ENCODE results near the gene HSPA2. TPM values are rescaled to one million over a fixed set of nuclear protein-coding genes. Genes with fewer than 3 reads are reported as not detected.
A peak's percentile ranks its signal among the peaks of the same experiment; 100 is the strongest.

The HSPA2 gene
- polyA plus RNA-seq, 1 donor (not counting 4 experiments of a cell fraction or from before 2014, with no cell fraction given): 12.0 TPM

GRCh38 chr14:64510825-64511671, 29.5 kb upstream of the HSPA2 start:
- DNase-seq (ENCODE audit: low read depth, low spot score) (no peak), FAIRE-seq (peak; percentile 84)
- Histone ChIP-seq H3K9me3 (ENCODE audit: control insufficient read depth, low read depth, low read length) (no peaks in the 10 kb centered on the region), H3K9me1 (ENCODE audit: control insufficient read depth, extremely low read depth, insufficient read depth, low read length) (peaks cover 3% of the 10 kb centered on the region), H3K4me1 (ENCODE audit: control insufficient read depth, extremely low read depth, insufficient read depth, low read length) (peaks cover 46% of the 10 kb centered on the region), H4K20me1 (ENCODE audit: control insufficient read depth, extremely low read depth, insufficient read depth, low read length) (peaks cover 17% of the 10 kb centered on the region), H3K9ac (ENCODE audit: control insufficient read depth, extremely low read depth, insufficient read depth, low read length) (no peak overlapping the region), H3K79me2 (ENCODE audit: control insufficient read depth, insufficient read depth, low read length) (peaks cover 92% of the 10 kb centered on the region), H2AFZ (ENCODE audit: control insufficient read depth, low read length) (no peak overlapping the region), H3K4me2 (ENCODE audit: control insufficient read depth, extremely low read depth, insufficient read depth, low read depth, low read length) (peak overlapping the region; percentile 43), H3K4me3 (ENCODE audit: control insufficient read depth in 2 of 3, extremely low read depth in 1 of 3, insufficient read depth in 2 of 3, low read depth in 1 of 3, low read length in 3 of 3) (no peak overlapping the region), H3K36me3 (ENCODE audit: control insufficient read depth in 2 of 2, extremely low read depth in 1 of 2, insufficient read depth in 2 of 2, low read length in 2 of 2) (peaks cover 0 to 3% of the 10 kb centered on the region in 2 experiments), H3K27ac (ENCODE audit: control insufficient read depth, insufficient read depth, low read length) (peak overlapping the region; percentile 59), H3K27me3 (ENCODE audit: control insufficient read depth, extremely low read depth, insufficient read depth, low read length) (no peaks in the 10 kb centered on the region)
- TF ChIP-seq CTCF (optimal IDR thresholded peaks at IDR 0.05 in 1 of 3, IDR thresholded peaks at IDR 0.05 in 1 of 3, conservative IDR thresholded peaks at IDR 0.05 in 1 of 3; ENCODE audit: extremely low read depth in 1 of 3, insufficient read depth in 2 of 3, low read length in 3 of 3) (peak; percentile 76 to 96 (median 77)), EZH2 (IDR thresholded peaks at IDR 0.05; ENCODE audit: low read length) (no peak)
- dilution Hi-C loops (cut with MboI; ENCODE audit: extremely low pct_ligation_motif_present, low sequenced_read_pairs): no loop called here

GRCh38 chr14:64513271-64513670, 27.3 kb upstream of the HSPA2 start:
- Histone ChIP-seq H3K4me1 (ENCODE audit: control insufficient read depth, extremely low read depth, insufficient read depth, low read length) (peaks cover 26% of the 10 kb centered on the region), H3K9me1 (ENCODE audit: control insufficient read depth, extremely low read depth, insufficient read depth, low read length) (no peaks in the 10 kb centered on the region), H3K36me3 (ENCODE audit: control insufficient read depth in 2 of 2, extremely low read depth in 1 of 2, insufficient read depth in 2 of 2, low read length in 2 of 2) (peaks cover 0 to 3% of the 10 kb centered on the region in 2 experiments), H2AFZ (ENCODE audit: control insufficient read depth, low read length) (no peak overlapping the region), H3K27ac (ENCODE audit: control insufficient read depth, insufficient read depth, low read length) (no peak overlapping the region), H3K9me3 (ENCODE audit: control insufficient read depth, low read depth, low read length) (no peaks in the 10 kb centered on the region), H3K4me2 (ENCODE audit: control insufficient read depth, extremely low read depth, insufficient read depth, low read depth, low read length) (no peak overlapping the region), H4K20me1 (ENCODE audit: control insufficient read depth, extremely low read depth, insufficient read depth, low read length) (peaks cover 12% of the 10 kb centered on the region), H3K4me3 (ENCODE audit: control insufficient read depth in 2 of 3, extremely low read depth in 1 of 3, insufficient read depth in 2 of 3, low read depth in 1 of 3, low read length in 3 of 3) (no peak overlapping the region), H3K9ac (ENCODE audit: control insufficient read depth, extremely low read depth, insufficient read depth, low read length) (no peak overlapping the region), H3K27me3 (ENCODE audit: control insufficient read depth, extremely low read depth, insufficient read depth, low read length) (no peaks in the 10 kb centered on the region), H3K79me2 (ENCODE audit: control insufficient read depth, insufficient read depth, low read length) (peaks cover 92% of the 10 kb centered on the region)
- dilution Hi-C loops (cut with MboI; ENCODE audit: extremely low pct_ligation_motif_present, low sequenced_read_pairs): no loop called here
- no peak for DNase-seq (ENCODE audit: low read depth, low spot score)
- FAIRE-seq: no peak
- TF ChIP-seq EZH2 (IDR thresholded peaks at IDR 0.05; ENCODE audit: low read length) (no peak), CTCF (optimal IDR thresholded peaks at IDR 0.05 in 1 of 3, IDR thresholded peaks at IDR 0.05 in 1 of 3, conservative IDR thresholded peaks at IDR 0.05 in 1 of 3; ENCODE audit: extremely low read depth in 1 of 3, insufficient read depth in 2 of 3, low read length in 3 of 3) (no peak)
